ENCODE results near the gene ARHGAP15. TPM values are rescaled to one million over a fixed set of nuclear protein-coding genes. Genes with fewer than 3 reads are reported as not detected.

ARHGAP15 gene
- total RNA-seq, 1 donor from 2014 or later = 9.1 TPM

DNA sequence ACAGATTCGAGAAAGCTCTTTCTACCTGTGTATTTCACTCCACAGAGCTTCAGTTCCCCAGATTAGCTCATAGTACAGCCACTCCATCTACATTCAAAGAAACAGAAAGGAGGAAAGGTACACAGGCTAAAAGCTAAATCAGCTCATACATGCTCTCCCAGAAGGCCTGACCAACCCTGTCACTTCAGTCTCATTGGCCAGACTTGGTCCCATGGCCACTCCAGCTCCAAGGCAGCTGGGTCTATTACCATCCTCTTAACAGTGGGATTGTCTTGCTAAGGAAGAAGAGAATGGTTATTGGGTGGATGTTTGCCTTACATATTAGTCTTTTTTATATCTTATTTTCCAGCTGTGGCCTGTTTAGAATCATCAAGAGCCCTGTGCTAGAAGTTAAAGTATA, 572.6 kb downstream of the ARHGAP15 start:
- intact Hi-C loops (cut with DNase I) = no loop called here
- TF ChIP-seq POLR2A (IDR thresholded peaks at IDR 0.05) = no peak
- TF ChIP-seq, protein P1, sequence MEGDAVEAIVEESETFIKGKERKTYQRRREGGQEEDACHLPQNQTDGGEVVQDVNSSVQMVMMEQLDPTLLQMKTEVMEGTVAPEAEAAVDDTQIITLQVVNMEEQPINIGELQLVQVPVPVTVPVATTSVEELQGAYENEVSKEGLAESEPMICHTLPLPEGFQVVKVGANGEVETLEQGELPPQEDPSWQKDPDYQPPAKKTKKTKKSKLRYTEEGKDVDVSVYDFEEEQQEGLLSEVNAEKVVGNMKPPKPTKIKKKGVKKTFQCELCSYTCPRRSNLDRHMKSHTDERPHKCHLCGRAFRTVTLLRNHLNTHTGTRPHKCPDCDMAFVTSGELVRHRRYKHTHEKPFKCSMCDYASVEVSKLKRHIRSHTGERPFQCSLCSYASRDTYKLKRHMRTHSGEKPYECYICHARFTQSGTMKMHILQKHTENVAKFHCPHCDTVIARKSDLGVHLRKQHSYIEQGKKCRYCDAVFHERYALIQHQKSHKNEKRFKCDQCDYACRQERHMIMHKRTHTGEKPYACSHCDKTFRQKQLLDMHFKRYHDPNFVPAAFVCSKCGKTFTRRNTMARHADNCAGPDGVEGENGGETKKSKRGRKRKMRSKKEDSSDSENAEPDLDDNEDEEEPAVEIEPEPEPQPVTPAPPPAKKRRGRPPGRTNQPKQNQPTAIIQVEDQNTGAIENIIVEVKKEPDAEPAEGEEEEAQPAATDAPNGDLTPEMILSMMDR (IDR thresholded peaks at IDR 0.05) = no peak
- no peak for TF ChIP-seq POLR2AphosphoS5 (IDR thresholded peaks at IDR 0.05; ENCODE audit: insufficient read depth in 1 of 2, low read depth in 1 of 2)

DNA sequence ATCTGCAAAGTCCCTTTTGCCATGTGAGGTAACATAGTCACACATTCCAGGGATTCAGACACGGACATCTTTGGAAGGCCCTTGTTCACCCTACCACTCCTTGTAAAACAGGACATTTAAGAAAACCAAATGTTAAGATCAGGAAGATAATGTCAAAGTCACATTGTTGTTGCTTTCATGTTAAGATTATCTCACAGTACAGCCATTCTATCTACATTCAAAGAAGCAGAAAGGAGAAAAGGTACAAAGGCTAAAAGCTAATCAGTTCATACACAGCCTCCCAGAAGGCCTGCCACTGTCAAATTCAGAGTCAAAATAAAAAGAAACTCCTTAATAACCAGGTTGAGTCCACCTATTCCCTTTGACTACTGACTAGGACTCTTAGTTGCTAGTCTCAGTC, 573.7 kb downstream of the ARHGAP15 start:
- TF ChIP-seq, protein P1 (IDR thresholded peaks at IDR 0.05) = no peak
- TF ChIP-seq POLR2A (IDR thresholded peaks at IDR 0.05) (no peak), POLR2AphosphoS5 (IDR thresholded peaks at IDR 0.05; ENCODE audit: insufficient read depth in 1 of 2, low read depth in 1 of 2) (no peak)
- no peaks in the 10 kb centered on the region for H3K27me3 ChIP-seq
- no peak overlapping the region for H3K27ac ChIP-seq
- H3K9me3 ChIP-seq = no peaks in the 10 kb centered on the region
- intact Hi-C loops (cut with DNase I) = no loop called here
- H3K4me3 ChIP-seq = no peak overlapping the region
- no peak for DNase-seq (ENCODE audit: extremely low spot score in 2 of 2)
- no peaks in the 10 kb centered on the region for H3K36me3 ChIP-seq
- H3K4me1 ChIP-seq = peaks cover 15% of the 10 kb centered on the region

More for the DNA sequence above, 572.6 kb downstream of the ARHGAP15 start:
- Histone ChIP-seq H3K27me3 (no peaks in the 10 kb centered on the region), H3K4me1 (peaks cover 15% of the 10 kb centered on the region), H3K4me3 (no peak overlapping the region), H3K9me3 (no peaks in the 10 kb centered on the region), H3K27ac (peak overlapping the region; percentile 22), H3K36me3 (no peaks in the 10 kb centered on the region)
- no peak for DNase-seq (ENCODE audit: extremely low spot score in 2 of 2)

DNA sequence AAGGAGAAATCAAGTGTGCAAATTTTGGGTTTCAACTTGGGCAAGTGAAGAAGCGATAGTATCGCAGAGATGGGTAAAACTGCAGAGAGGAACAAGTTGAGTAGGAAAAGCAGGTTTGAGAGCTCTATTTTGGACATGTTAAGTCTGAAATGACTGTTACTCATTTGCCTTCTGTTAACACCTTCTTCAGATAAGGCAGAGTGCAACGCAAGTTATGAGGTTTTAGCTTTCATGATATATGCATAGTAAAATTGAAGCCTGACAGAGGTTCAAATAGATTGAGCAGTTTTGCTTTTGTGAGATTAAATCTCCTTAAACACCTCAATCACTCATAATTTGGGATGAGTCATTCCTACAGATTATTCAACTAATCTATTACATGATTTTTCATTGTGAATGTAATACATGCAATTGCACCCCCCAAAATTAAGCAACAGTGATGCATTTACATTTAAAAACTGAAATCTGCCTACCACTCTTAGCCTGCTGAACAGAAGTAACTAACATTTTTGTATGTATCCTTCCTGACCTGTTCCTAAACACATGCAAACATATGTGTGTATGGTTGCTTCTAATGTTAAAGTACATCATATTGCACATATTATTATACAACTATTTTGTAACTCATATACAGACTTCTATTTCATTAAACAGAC, 575.4 kb downstream of the ARHGAP15 start:
- intact Hi-C loops (cut with DNase I) = no loop called here
- Histone ChIP-seq H3K4me3 (no peak overlapping the region), H3K4me1 (peaks cover 15% of the 10 kb centered on the region), H3K36me3 (no peaks in the 10 kb centered on the region), H3K9me3 (no peaks in the 10 kb centered on the region), H3K27ac (no peak overlapping the region), H3K27me3 (no peaks in the 10 kb centered on the region)
- DNase-seq (ENCODE audit: extremely low spot score in 2 of 2) = no peak
- TF ChIP-seq POLR2AphosphoS5 (IDR thresholded peaks at IDR 0.05; ENCODE audit: insufficient read depth in 1 of 2, low read depth in 1 of 2) (no peak), POLR2A (IDR thresholded peaks at IDR 0.05) (no peak)
- TF ChIP-seq, protein P1 (IDR thresholded peaks at IDR 0.05) = no peak

DNA sequence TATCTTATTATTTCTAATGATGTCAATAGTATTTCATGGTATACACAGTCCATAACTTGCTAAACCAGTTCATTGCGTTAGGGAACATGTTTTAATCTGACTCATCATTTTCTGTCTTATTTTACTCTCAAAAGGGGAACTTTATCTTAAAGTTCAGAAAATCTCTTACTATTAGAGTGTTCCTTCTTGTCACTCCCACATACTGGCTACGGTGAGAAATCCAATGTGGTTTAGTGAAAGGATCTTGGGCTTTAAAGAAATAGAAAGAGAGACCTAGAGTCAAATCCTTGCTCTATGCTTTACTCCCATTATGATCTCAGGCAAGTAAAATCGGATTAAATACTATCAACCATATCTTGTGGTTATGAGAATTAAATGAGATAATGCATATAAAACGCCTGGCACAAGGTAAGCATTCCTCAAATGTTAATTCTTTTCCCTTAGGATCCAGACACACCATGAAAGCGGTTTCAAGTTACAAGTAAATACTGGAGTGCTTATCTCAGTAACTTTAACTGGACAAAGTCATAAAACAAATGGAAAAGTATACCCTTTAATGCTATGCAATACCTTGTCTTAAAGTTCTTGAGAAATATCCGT, 576.0 kb downstream of the ARHGAP15 start:
- TF ChIP-seq, protein P1 (IDR thresholded peaks at IDR 0.05) = no peak
- TF ChIP-seq POLR2A (IDR thresholded peaks at IDR 0.05) = no peak
- TF ChIP-seq POLR2AphosphoS5 (IDR thresholded peaks at IDR 0.05; ENCODE audit: insufficient read depth in 1 of 2, low read depth in 1 of 2) = no peak
- intact Hi-C loops (cut with DNase I) = no loop called here
- no peaks in the 10 kb centered on the region for H3K27me3 ChIP-seq
- peak overlapping the region in 1 of 2 donors; percentile 18 for H3K4me3 ChIP-seq
- H3K9me3 ChIP-seq = no peaks in the 10 kb centered on the region
- H3K36me3 ChIP-seq = no peaks in the 10 kb centered on the region
- H3K27ac ChIP-seq = no peak overlapping the region
- no peak for DNase-seq (ENCODE audit: extremely low spot score in 2 of 2)
- peaks cover 15% of the 10 kb centered on the region for H3K4me1 ChIP-seq

DNA sequence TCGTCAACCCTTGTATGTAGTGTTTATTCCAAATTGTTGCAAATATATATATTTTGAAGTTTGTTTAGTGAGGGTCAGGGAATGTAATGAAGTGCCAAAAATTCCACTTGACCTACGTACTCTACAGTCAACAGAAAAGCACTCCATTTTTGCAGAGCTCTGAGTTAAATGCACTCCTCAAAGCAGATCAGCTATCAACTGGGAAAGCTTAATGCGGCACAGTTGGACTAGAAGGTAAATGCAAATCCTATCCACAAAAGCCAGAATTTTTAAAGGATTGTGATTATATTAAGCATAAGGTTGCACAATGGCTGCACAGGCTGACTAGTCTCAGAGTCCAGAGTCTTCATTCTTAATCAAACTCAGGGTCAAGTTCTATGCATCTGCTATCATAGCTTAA, 577.1 kb downstream of the ARHGAP15 start:
- intact Hi-C loops (cut with DNase I) = no loop called here
- TF ChIP-seq, protein P1 (IDR thresholded peaks at IDR 0.05) = no peak
- TF ChIP-seq POLR2A (IDR thresholded peaks at IDR 0.05) (no peak), POLR2AphosphoS5 (IDR thresholded peaks at IDR 0.05; ENCODE audit: insufficient read depth in 1 of 2, low read depth in 1 of 2) (no peak)
- Histone ChIP-seq H3K4me1 (peaks cover 15% of the 10 kb centered on the region), H3K27me3 (no peaks in the 10 kb centered on the region), H3K36me3 (no peaks in the 10 kb centered on the region), H3K9me3 (no peaks in the 10 kb centered on the region), H3K4me3 (no peak overlapping the region), H3K27ac (no peak overlapping the region)
- no peak for DNase-seq (ENCODE audit: extremely low spot score in 2 of 2)

Data from vagina (tissue), 2 donors.